Astrocyte (in vitro differentiated cells and primary cell): ENCODE data around the gene MYOZ2. TPM values are rescaled to one million over a fixed set of nuclear protein-coding genes. Genes with fewer than 3 reads are reported as not detected.

ENCODE experiments used
- DNase-seq: peaks from one replicate; pipeline ENCODE4 v3.0.0-alpha.2; 2010; ENCODE audit warnings: low read depth
- FAIRE-seq: peaks from 2 replicates; lab custom pipeline; 2011; peaks lifted over from hg19 to GRCh38; lab: Jason Lieb, UNC
- H2AFZ ChIP-seq: 2 replicates; pipeline ENCODE4 v1.6.0; 2012; ENCODE audit warnings: low read depth, low read length, inconsistent platforms
- H3K27ac ChIP-seq: 2 replicates; pipeline ENCODE4 v1.5.1; 2011; ENCODE audit warnings: low read depth, low read length, inconsistent platforms
- H3K27me3 ChIP-seq: 2 replicates; pipeline ENCODE4 v1.6.0; 2011; ENCODE audit warnings: low read length, inconsistent platforms; ENCODE audit not compliant: insufficient read depth
- H3K36me3 ChIP-seq: 2 replicates; pipeline ENCODE4 v1.5.1; 2011; ENCODE audit warnings: low read length, inconsistent platforms; ENCODE audit not compliant: insufficient read depth
- H3K4me1 ChIP-seq: 2 replicates; pipeline ENCODE4 v1.5.1; 2011; ENCODE audit warnings: low read length, inconsistent platforms; ENCODE audit not compliant: insufficient read depth
- H3K4me2 ChIP-seq: 2 replicates; pipeline ENCODE4 v1.6.0; 2012; ENCODE audit warnings: low read length, inconsistent platforms
- H3K4me3 ChIP-seq: 2 replicates; pipeline ENCODE4 v1.5.1; 2011; ENCODE audit warnings: low read depth, mild to moderate bottlenecking, low read length, inconsistent platforms; ENCODE audit not compliant: insufficient read depth
- H3K79me2 ChIP-seq: 2 replicates; pipeline ENCODE4 v1.6.0; 2012; ENCODE audit warnings: mild to moderate bottlenecking, low read length, inconsistent platforms; ENCODE audit not compliant: insufficient read depth
- H3K9ac ChIP-seq: 2 replicates; pipeline ENCODE4 v1.6.0; 2012; ENCODE audit warnings: mild to moderate bottlenecking, low read length, inconsistent platforms
- H3K9me3 ChIP-seq: 2 replicates; pipeline ENCODE4 v1.5.1; 2012; ENCODE audit warnings: low read depth, mild to moderate bottlenecking, low read length, inconsistent platforms; ENCODE audit not compliant: insufficient read depth
- H4K20me1 ChIP-seq: 2 replicates; pipeline ENCODE4 v1.6.0; 2012; ENCODE audit warnings: low read length, inconsistent platforms; ENCODE audit not compliant: insufficient read depth
- H3K27ac Mint-ChIP-seq: one replicate; pipeline ENCODE4 v1.8.0; 2021; ENCODE audit warnings: mild to moderate bottlenecking, mixed read lengths; ENCODE audit not compliant: unreplicated experiment
- H3K27me3 Mint-ChIP-seq: one replicate; pipeline ENCODE4 v1.8.0; 2021; ENCODE audit warnings: low read depth, mixed read lengths; ENCODE audit not compliant: unreplicated experiment
- H3K36me3 Mint-ChIP-seq: one replicate; pipeline ENCODE4 v1.8.0; 2021; ENCODE audit warnings: low read depth, mixed read lengths; ENCODE audit not compliant: unreplicated experiment
- H3K4me1 Mint-ChIP-seq: one replicate; pipeline ENCODE4 v1.8.0; 2021; ENCODE audit warnings: low read depth, mixed read lengths; ENCODE audit not compliant: unreplicated experiment
- H3K4me3 Mint-ChIP-seq: one replicate; pipeline ENCODE4 v1.8.0; 2021; ENCODE audit warnings: mild to moderate bottlenecking, moderate library complexity, mixed read lengths; ENCODE audit not compliant: unreplicated experiment
- H3K9me3 Mint-ChIP-seq: one replicate; pipeline ENCODE4 v1.8.0; 2021; ENCODE audit warnings: mild to moderate bottlenecking, mixed read lengths; ENCODE audit not compliant: unreplicated experiment
- CTCF ChIP-seq: IDR thresholded peaks from 2 replicates; pipeline ENCODE4 v1.5.1; 2011; ENCODE audit warnings: low read depth, mild to moderate bottlenecking, inconsistent platforms, low read length, moderate library complexity; ENCODE audit not compliant: insufficient read depth
- EZH2 ChIP-seq: IDR thresholded peaks from 2 replicates; pipeline ENCODE4 v1.6.1; 2012; ENCODE audit warnings: mild to moderate bottlenecking, low read length, inconsistent platforms; ENCODE audit not compliant: insufficient read depth
- total RNA-seq: library from RNA; stranded (reverse); gene quantifications from 2 replicates; pipeline ENCODE4 v1.2.1, GENCODE V29; 2021

Gene MYOZ2
- total RNA-seq, 1 donor from 2014 or later: 1.1 TPM

- H3K4me1 Mint-ChIP-seq: peaks cover 9% of the 10 kb centered on the region
- H3K4me2 ChIP-seq: no peak overlapping the region
- H2AFZ ChIP-seq: no peak overlapping the region
- H3K4me1 ChIP-seq: no peaks in the 10 kb centered on the region
- H3K36me3 ChIP-seq: no peaks in the 10 kb centered on the region
- no peak overlapping the region for H3K9ac ChIP-seq
- no peaks in the 10 kb centered on the region for H4K20me1 ChIP-seq
- H3K27me3 Mint-ChIP-seq: no peaks in the 10 kb centered on the region
- DNase-seq: peak; percentile 59
- H3K27ac ChIP-seq: no peak overlapping the region
- peaks cover 3% of the 10 kb centered on the region for H3K36me3 Mint-ChIP-seq
- no peak for FAIRE-seq
- no peak for TF ChIP-seq EZH2
- no peaks in the 10 kb centered on the region for H3K9me3 Mint-ChIP-seq
- H3K79me2 ChIP-seq: peaks cover 21% of the 10 kb centered on the region
- H3K4me3 ChIP-seq: no peak overlapping the region
- no peak overlapping the region for H3K27ac Mint-ChIP-seq
- H3K4me3 Mint-ChIP-seq: no peak overlapping the region
- H3K27me3 ChIP-seq: no peaks in the 10 kb centered on the region
- no peaks in the 10 kb centered on the region for H3K9me3 ChIP-seq
Observed at GRCh38 chr4:119227690-119228089, 92.1 kb downstream of the MYOZ2 start.

- Histone ChIP-seq H3K36me3 (no peaks in the 10 kb centered on the region), H3K9me3 (no peaks in the 10 kb centered on the region), H4K20me1 (no peaks in the 10 kb centered on the region), H3K4me2 (no peak overlapping the region), H3K27me3 (no peaks in the 10 kb centered on the region), H3K4me3 (no peak overlapping the region), H3K79me2 (peaks cover 21% of the 10 kb centered on the region), H3K27ac (no peak overlapping the region), H2AFZ (no peak overlapping the region), H3K9ac (no peak overlapping the region), H3K4me1 (peaks cover 1% of the 10 kb centered on the region)
- no peak for DNase-seq
- peaks cover 3% of the 10 kb centered on the region for H3K36me3 Mint-ChIP-seq
- H3K4me3 Mint-ChIP-seq: no peak overlapping the region
- no peaks in the 10 kb centered on the region for H3K27me3 Mint-ChIP-seq
- peaks cover 9% of the 10 kb centered on the region for H3K4me1 Mint-ChIP-seq
- H3K27ac Mint-ChIP-seq: no peak overlapping the region
- TF ChIP-seq CTCF: no peak
- no peaks in the 10 kb centered on the region for H3K9me3 Mint-ChIP-seq
- FAIRE-seq: peak; percentile 23
Observed at GRCh38 chr4:119228406-119228805, 92.8 kb downstream of the MYOZ2 start.

- H3K4me2 ChIP-seq: no peak overlapping the region
- no peaks in the 10 kb centered on the region for H3K36me3 ChIP-seq
- no peak for DNase-seq
- Mint-ChIP-seq H3K9me3 (no peaks in the 10 kb centered on the region), H3K27me3 (no peaks in the 10 kb centered on the region), H3K27ac (no peak overlapping the region), H3K4me3 (no peak overlapping the region), H3K4me1 (peaks cover 12% of the 10 kb centered on the region), H3K36me3 (peaks cover 3% of the 10 kb centered on the region)
- peaks cover 10% of the 10 kb centered on the region for H3K4me1 ChIP-seq
- no peaks in the 10 kb centered on the region for H3K9me3 ChIP-seq
- H2AFZ ChIP-seq: no peak overlapping the region
- no peak overlapping the region for H3K9ac ChIP-seq
- H3K27me3 ChIP-seq: no peaks in the 10 kb centered on the region
- no peak for TF ChIP-seq EZH2
- TF ChIP-seq CTCF: no peak
- no peak overlapping the region for H3K27ac ChIP-seq
- H4K20me1 ChIP-seq: no peaks in the 10 kb centered on the region
- peaks cover 30% of the 10 kb centered on the region for H3K79me2 ChIP-seq
- no peak overlapping the region for H3K4me3 ChIP-seq
- FAIRE-seq: no peak
Observed at GRCh38 chr4:119229908-119230687, 94.5 kb downstream of the MYOZ2 start.
